ENCODE measurements around the gene BANK1. TPM values are rescaled to one million over a fixed set of nuclear protein-coding genes. Genes with fewer than 3 reads are reported as not detected.
A peak's percentile ranks its signal among the peaks of the same experiment; 100 is the strongest.

BANK1 gene
- total and polyA plus RNA-seq, 2 of the 8 experiments (the other 6 are each of a cell fraction or from before 2014, with no cell fraction given) = 0.59 to 0.93 TPM

- H3K14ac ChIP-seq (ENCODE audit: insufficient read length) = no peak overlapping the region
These were observed 159.9 kb downstream of the BANK1 start for GRCh38 chr4:101950258-101950979.

More at GRCh38 chr4:101950258-101950979, 159.9 kb downstream of the BANK1 start:
- no peak overlapping the region for H3K9ac ChIP-seq (replicated peaks in 1 of 4; ENCODE audit: extremely low read depth in 1 of 4, low read depth in 3 of 4, low read length in 3 of 4)
- no peak overlapping the region; the same call in 1 of the 2 replicates for H2AK5ac ChIP-seq (ENCODE audit: low read depth, low read length)
- H4K8ac ChIP-seq (ENCODE audit: extremely low read depth, insufficient read depth, low read length) = no peak overlapping the region
- peak overlapping the region; percentile 52; the same call in 1 of the 2 replicates for H3K18ac ChIP-seq (ENCODE audit: extremely low read depth, low read length)
- no peak overlapping the region for H2BK120ac ChIP-seq (replicated peaks; ENCODE audit: low read depth, low read length)
- H3K23me2 ChIP-seq (ENCODE audit: low read depth, low read length) = no peaks in the 10 kb centered on the region
- ChIA-PET CTCF (ENCODE audit: partially characterized antibody) (interaction anchor here (0.6 kb wide), 1 partner anchor 220 kb away, joined by 3 read pairs; no protein-coding TSS in a partner anchor), POLR2A (ENCODE audit: partially characterized antibody) (interaction anchor here (0.6 to 1.2 kb wide), 2 partner anchors 395 to 909 kb away, joined by 3 read pairs; partner anchors contain the start of gene SLC39A8)
- WGBS, 2 experiments (ENCODE audit: extremely low coverage in 1 of 2, insufficient coverage in 1 of 2, insufficient read length in 1 of 2, insufficient replicate concordance in 2 of 2, low coverage in 1 of 2, low lambda C conversion rate in 2 of 2, missing lambda C conversion rate in 1 of 2) = 53% methylated on average over 3 of the region's 3 CpGs; no CpG with 5 or more reads in 1 of the 2 experiments
- TF ChIP-seq TEAD4 (IDR thresholded peaks at IDR 0.05; ENCODE audit: low read depth, low read length) = peak; percentile 48; the same call in 1 of the 2 replicates
- TF ChIP-seq MAX (IDR thresholded peaks at IDR 0.05) = no peak
- 0 out of 2 replicates have a peak, but pooled peaks have one; percentile 5 for TF ChIP-seq MAFK (IDR thresholded peaks at IDR 0.05; ENCODE audit: low read depth, low read length)
- TF ChIP-seq JUND (IDR thresholded peaks at IDR 0.05; ENCODE audit: low read length) = peak; percentile 71
- no peaks in the 10 kb centered on the region for H3K27me3 ChIP-seq (replicated peaks in 1 of 4; ENCODE audit: control insufficient read depth in 3 of 4, extremely low read depth in 1 of 4, insufficient read depth in 3 of 4, low read length in 3 of 4)
- no peak overlapping the region for H2AFZ ChIP-seq (ENCODE audit: low read length)
- no peaks in the 10 kb centered on the region for H3K9me3 ChIP-seq (ENCODE audit: insufficient read depth in 2 of 2, low read depth in 1 of 2, low read length in 1 of 2)
- no peaks in the 10 kb centered on the region for H3K79me1 ChIP-seq (ENCODE audit: low read depth, low read length)
- no peak overlapping the region for H3K23ac ChIP-seq (ENCODE audit: insufficient read length)
- H3K27ac ChIP-seq (ENCODE audit: low read depth, low read length) = no peak overlapping the region
- FAIRE-seq (no peak), DNase-seq (ENCODE audit: low read depth in 1 of 2, low spot score in 2 of 2) (no peak)
- no peak overlapping the region for H4K5ac ChIP-seq (ENCODE audit: insufficient read length, low read depth, low read length)
- no peak overlapping the region for H4K91ac ChIP-seq (replicated peaks; ENCODE audit: insufficient read length, low read length)
- no peak overlapping the region; a peak in 1 of 8 replicates for H3K4me3 ChIP-seq (ENCODE audit: extremely low read depth in 1 of 4, insufficient read depth in 2 of 4, low read depth in 3 of 4, low read length in 4 of 4)
- H3K56ac ChIP-seq (replicated peaks; ENCODE audit: insufficient read length, low read depth, low read length) = no peak overlapping the region
- peaks cover 0 to 16% (median 7%) of the 10 kb centered on the region in 4 experiments; a peak in 5 of 7 replicates for H3K4me1 ChIP-seq (replicated peaks in 1 of 4; ENCODE audit: control insufficient read depth in 3 of 4, insufficient read depth in 4 of 4, low read length in 3 of 4)
- no peaks in the 10 kb centered on the region for H3K79me2 ChIP-seq (ENCODE audit: control insufficient read depth in 1 of 2, insufficient read depth in 2 of 2, low read length in 2 of 2)
- no peaks in the 10 kb centered on the region for H3K36me3 ChIP-seq (ENCODE audit: control insufficient read depth in 2 of 4, insufficient read depth in 4 of 4, low read length in 3 of 4)
- peak overlapping the region; percentile 6; the same call in 1 of the 2 replicates for H2BK5ac ChIP-seq (ENCODE audit: low read depth, low read length)
- no peak overlapping the region for H2BK15ac ChIP-seq (ENCODE audit: low read length)
- H2BK12ac ChIP-seq (ENCODE audit: low read depth, low read length) = peak overlapping the region; percentile 55; the same call in 1 of the 2 replicates
- H4K20me1 ChIP-seq (replicated peaks in 1 of 2; ENCODE audit: control insufficient read depth in 1 of 2, insufficient read depth in 2 of 2, low read length in 2 of 2) = no peaks in the 10 kb centered on the region
- no peak overlapping the region for H2BK20ac ChIP-seq (ENCODE audit: low read length)
- H3K4ac ChIP-seq (replicated peaks; ENCODE audit: insufficient read length, low read depth, low read length) = no peak overlapping the region
- H3K4me2 ChIP-seq (ENCODE audit: insufficient read depth in 1 of 2, low read depth in 2 of 2, low read length in 2 of 2) = no peak overlapping the region
